HG02981 (cell line): ENCODE results near the gene SMG5.

Experiments
- ATAC-seq: cut with Tn5 transposase; IDR thresholded peaks from one replicate; pipeline ENCODE4 v1.9.1; 2021; ENCODE audit warnings: mild to moderate bottlenecking, moderate library complexity; ENCODE audit not compliant: unreplicated experiment

SMG5 gene

DNA sequence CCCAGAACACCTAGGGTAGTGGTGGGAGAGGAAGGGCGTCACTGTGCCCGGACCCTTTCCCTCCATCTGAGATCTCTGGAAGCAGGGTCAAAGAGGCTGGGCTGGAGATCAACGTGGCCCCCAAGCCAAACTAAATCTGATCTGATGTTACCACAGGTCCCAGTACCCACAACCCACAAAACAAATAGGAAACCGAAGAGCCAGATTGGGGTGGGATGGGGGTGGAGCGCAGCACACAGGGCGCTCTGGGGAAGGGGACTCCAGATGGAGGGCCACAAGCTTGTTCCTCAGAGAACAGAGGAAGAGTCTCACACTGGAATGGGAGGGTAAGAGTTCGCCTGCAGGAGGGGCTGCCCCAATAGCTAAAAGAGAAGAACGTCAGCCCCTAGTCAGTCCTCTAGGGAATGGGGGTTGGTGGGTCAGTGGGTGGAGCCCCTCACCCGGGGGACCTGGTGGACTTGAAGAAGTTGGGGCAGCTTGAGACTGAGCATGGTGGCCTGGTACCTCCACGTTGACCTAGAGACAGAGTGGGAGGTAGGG is 36.3 kb downstream of the SMG5 start:
- ATAC-seq = no peak

DNA sequence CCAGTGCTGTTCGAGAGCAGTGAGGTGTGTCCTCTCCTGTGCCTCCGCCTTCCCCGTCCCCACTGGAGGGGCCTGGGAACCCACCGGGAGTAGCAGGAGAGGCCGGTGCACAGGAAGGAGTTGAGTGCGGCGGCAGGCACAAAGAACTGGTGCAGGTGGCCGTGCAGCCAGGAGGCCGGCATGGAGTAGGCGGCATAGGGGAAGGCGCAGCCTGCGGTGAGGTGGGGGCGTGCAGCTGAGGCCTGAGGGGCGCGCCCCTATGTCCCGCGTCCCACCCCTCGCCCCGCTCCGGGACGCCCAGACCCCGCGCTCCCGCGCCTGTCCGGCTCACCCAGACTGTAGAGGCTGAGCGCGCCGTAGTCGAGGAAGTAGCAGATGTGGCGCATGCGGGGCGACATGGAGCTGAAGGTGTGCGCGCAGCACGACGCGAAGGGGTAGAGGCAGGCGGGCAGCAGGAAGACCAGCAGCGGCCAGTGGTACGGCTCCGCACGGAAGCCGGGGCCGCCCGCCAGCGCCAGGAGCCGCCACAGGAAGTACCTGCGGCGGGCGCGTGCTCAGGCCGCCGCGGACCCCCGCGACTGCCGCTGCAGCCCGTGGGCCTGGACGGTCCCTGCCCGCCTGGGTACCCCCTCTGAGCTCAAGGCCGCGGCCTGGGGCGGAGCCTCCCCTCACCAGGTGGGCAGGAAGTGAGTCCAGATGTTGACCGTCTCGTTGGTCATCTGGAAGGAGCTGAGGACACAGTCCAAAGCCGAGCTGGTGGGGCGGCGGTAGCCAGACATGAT is 37.0 kb downstream of the SMG5 start:
- ATAC-seq = peak; percentile 40

DNA sequence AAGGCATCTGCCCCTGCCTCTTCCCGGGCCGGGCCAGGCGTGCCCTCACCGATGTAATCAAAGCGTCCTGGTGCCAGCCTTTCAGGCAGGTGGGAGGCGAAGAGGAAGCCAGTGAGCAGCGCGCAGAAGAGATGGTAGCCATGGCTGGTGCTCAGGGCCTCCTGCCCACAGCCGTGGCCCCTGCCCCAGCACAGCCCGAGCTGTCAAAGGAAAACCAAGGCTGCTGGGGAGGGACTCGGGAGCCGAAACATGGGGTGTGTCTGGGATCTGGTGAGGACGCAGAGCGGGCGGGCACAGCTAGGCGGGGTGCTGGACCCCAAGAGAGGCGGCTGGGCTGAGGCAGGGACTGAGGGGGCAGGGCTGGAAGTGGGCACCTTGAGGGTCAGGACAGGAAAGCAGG is 37.9 kb downstream of the SMG5 start:
- no peak for ATAC-seq

DNA sequence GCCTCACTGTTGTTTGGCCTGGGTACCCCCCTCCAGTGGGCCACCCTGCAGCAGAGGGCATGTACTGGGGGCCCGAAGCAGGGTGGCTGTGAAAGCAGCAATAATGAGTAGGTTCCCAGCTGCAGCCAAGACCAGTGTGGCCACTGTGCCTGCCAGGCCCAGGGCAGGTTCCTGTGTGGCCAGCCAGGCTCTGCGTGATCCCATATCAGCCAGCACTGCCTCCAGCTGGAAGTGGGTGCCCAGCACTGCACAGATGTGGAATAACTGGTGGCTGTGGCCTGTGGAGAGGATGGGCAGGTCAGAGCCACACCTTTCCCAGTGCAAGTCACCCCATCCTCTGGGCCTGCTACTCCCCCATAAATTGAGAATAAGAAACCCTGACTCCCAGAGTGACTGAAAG is 38.5 kb downstream of the SMG5 start:
- ATAC-seq = no peak

GRCh38 chr1:156242738-156243137 is 39.9 kb downstream of the SMG5 start:
- no peak for ATAC-seq

- ATAC-seq = no peak
Observed at GRCh38 chr1:156241926-156242325, 40.7 kb downstream of the SMG5 start, which contains the start of gene BGLAP. BGLAP (plus strand) TSS chr1:156242184; CDS start chr1:156242232, 48 bp downstream.

GRCh38 chr1:156241311-156241811 is 41.3 kb downstream of the SMG5 start:
- no peak for ATAC-seq

DNA sequence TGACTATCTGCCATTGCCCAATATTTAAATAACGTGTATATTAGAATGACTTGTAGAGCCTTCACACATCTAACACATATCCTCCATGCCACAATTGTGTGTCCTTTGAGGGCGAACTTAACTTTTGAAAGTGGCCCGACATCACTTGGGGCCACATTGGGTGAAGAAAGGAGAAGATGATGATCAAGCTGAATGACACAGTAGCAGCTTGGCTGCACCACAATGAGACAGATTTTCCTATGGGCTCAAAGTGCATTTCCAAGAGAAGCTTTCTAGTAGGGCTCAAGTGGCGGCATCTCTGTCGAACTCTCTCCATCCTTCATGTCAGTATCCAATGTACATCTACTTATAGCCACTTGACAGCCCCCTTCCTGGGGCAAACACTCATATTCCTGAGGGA is 44.4 kb downstream of the SMG5 start:
- ATAC-seq = no peak

GRCh38 chr1:156236164-156236563 is 46.5 kb downstream of the SMG5 start:
- ATAC-seq = no peak

GRCh38 chr1:156233426-156234127 is 49.0 kb downstream of the SMG5 start:
- no peak for ATAC-seq

- no peak for ATAC-seq
Observed at GRCh38 chr1:156232201-156232894, 50.3 kb downstream of the SMG5 start.

DNA sequence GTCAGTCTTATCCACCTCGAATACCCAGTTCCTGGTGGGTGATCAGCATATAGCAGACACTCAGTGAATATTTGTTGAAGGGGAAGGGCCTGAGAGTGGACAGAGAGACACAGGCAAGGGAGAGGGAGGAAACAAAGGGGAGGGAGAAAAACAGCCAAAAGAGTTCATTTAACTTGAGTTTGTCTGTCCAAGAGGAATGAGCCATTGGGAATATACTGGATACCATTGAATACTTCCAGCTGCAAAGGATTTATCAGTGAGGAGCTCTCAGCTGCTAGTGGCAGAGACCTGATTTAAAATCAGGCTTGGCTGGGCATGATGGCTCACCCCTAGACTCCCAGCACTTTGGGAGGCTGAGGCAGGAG is 52.2 kb downstream of the SMG5 start:
- no peak for ATAC-seq

GRCh38 chr1:156229809-156230472 is 52.7 kb downstream of the SMG5 start:
- ATAC-seq = no peak

DNA sequence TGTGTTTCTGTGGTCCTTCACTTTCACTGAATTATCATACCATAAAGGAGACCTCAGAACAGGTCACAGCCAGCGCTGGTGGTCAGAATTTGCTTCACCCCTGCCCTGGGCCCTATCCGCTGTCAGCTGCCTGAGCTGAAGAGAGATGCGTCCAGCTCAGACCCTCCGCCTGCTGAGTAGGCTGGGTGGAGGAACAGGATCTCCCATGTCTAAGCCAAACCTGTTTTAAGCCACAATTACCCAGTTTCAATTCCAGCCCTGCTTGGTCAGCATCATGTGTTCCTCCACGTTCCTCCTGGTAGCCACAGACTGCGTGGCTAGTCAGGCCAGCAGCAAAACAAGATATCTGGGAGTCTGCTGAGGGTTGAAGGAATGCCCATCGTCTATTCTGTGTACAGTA is 54.1 kb downstream of the SMG5 start:
- no peak for ATAC-seq

DNA sequence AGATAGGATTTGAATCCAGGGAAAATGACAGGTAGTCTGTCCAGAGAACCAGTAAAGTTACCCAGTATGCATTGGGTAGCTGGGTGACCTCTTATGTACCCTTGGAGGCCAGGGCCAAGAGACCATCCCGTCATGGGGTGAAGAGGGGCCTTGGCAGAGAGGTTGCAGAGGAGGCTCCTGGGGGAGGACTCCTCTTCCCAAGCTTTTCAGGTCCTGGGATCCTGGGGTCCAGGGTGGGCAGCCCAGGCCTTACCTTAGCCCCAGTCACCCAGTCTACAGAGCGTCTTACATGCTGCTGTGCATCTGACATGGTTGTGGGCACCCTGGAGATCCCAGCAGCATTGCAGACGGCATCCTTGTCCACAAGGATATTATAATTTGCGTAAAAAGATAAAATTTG is 55.8 kb downstream of the SMG5 start:
- ATAC-seq = no peak

DNA sequence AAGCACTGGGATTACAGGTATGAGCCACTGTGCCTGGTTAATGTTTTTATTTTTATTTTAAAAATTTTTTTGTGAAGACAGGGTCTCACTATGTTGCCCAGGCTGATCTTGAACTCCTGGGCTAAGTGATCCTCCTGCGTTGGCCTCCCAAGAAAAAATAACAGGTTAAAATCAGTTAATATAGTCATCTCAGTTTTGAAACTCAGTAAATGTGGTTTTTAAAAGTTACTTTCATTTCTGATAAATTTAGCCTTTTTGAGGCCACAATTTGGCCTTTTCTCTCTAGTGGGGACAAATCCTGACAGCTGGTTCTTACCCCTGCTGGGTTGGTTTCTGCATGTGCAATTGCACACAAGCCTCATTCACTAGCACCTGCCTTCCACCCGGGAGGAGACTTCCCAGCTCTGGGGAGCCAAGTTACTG is 56.5 kb downstream of the SMG5 start:
- peak; percentile 48 for ATAC-seq

DNA sequence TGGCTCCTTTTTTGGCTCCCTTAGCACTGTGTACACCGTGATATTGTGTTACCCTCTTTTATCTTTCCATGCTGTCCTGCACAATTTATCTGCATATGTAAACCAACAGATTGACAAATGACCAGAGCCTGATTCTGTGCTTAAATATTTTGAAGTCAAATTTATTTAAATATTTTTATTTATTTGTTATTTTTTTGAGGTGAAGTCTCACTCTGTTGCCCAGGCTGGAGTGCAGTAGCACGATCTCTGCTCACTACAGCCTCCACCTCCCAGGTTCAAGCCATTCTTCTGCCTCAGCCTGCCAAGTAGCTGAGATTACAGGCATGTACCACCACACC is 57.0 kb downstream of the SMG5 start:
- ATAC-seq = no peak

- ATAC-seq = no peak
Observed at GRCh38 chr1:156221986-156222692, 60.5 kb downstream of the SMG5 start.

GRCh38 chr1:156220226-156220625 is 62.4 kb downstream of the SMG5 start:
- no peak for ATAC-seq

DNA sequence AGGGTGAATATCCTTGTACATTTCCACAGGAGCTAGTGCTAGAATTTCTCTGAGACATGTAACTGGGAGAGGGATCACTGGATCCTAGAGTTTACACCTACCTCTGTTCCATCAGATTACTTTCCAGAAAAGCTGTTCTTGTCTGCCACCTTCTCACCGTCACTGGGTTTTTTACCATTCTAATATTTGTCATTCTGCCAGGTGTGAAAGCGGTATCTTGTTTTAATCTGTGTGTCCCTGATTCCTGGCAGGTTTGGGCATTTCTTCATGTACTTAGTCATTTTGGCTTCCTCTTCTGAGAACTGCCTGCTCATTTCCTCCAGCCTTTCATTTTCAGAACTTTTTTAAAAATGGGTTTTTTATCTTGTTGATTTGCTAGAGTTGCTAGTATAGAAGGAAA is 64.8 kb downstream of the SMG5 start:
- ATAC-seq = no peak
